ENCODE measurements around the gene FAM184B. TPM values are rescaled to one million over a fixed set of nuclear protein-coding genes. Genes with fewer than 3 reads are reported as not detected.
A peak's percentile ranks its signal among the peaks of the same experiment; 100 is the strongest.

The FAM184B gene
- total and polyA plus RNA-seq, 4 experiments from 2014 or later: not detected

DNA sequence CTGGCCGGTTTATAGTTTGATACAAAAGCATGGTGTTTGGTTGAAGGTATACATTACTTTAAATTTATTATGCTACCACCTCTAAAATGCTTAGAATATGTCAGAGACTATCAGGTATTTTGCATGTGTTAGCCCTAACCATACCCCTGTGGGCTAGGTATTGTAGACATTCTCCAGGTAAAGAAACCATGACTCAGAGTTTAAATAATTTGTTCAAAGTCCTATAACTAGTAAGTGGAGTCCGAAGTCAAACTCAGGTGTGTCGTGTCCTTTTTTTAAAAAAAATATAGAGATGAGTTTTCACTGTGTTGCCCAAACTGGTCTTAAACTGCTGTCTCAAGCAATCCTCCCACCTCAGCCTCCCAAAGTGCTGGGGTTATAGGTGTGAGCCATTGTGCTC, 192.1 kb downstream of the FAM184B start:
- no peaks in the 10 kb centered on the region for H3K4me1 ChIP-seq (ENCODE audit: insufficient read depth, low read length)
- H3K9me3 Mint-ChIP-seq: peaks cover 0 to 3% (median 0%) of the 10 kb centered on the region in 8 donors
- POLR2A ChIA-PET (ENCODE audit: partially characterized antibody): no interaction called here
- no peaks in the 10 kb centered on the region for H3K27me3 ChIP-seq (ENCODE audit: insufficient read depth, low read length)
- DNase-seq: no peak
- peaks cover 33% of the 10 kb centered on the region for H3K36me3 ChIP-seq (ENCODE audit: insufficient read depth, low read length)
- no peak overlapping the region for H3K4me3 ChIP-seq (ENCODE audit: low read length in 2 of 2)
- no peak overlapping the region for H3K27ac ChIP-seq (ENCODE audit: low read depth, low read length)
- no peaks in the 10 kb centered on the region for H3K9me3 ChIP-seq (ENCODE audit: control insufficient read depth in 1 of 2, low read length in 2 of 2)
- no peaks in the 10 kb centered on the region for H3K27me3 Mint-ChIP-seq
- CTCF ChIA-PET (ENCODE audit: partially characterized antibody): no interaction called here
- no peak overlapping the region for H3K27ac Mint-ChIP-seq
- intact Hi-C loops (cut with micrococcal nuclease): no loop called here
- H3K36me3 Mint-ChIP-seq: peaks cover 52 to 73% of the 10 kb centered on the region in 2 donors
- H3K4me3 Mint-ChIP-seq: no peak overlapping the region
- H3K4me1 Mint-ChIP-seq: peaks cover 0 to 9% (median 8%) of the 10 kb centered on the region in 4 donors

DNA sequence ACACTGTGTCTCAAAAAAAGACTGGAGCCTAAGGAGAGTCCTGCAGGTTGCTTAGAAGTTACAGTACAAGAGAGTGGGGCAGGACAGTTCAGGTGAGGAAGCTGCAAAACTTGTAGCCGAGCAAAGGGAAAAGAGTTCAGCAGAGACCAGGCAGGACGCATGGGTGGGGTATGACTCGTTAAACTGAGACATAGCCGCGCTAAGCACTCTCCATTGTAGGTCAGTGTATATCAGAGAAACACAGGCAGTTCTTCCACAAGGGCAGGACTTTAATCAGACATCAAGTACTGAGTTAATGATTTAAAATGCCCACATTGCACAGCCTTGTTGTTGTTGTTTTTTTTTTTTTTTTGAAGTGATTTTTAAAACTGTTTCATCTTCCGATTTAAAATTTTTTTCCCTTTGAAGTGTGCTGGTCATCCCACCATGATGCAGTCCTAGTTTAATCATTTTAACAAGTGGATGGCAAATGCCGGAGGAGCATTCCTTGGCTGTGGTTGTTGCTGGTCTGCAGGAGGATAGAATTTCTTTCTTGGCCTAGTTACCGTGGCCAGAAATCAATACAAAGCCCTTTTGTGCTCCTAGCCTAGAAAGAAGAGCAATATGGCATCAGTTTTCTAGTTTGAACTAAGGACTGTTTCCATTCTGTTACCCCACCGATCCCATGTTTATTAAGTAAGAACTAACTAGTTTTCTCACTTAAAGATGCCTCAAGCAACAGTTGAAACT, 194.2 kb downstream of the FAM184B start:
- Mint-ChIP-seq H3K27me3 (no peaks in the 10 kb centered on the region), H3K4me3 (no peak overlapping the region), H3K4me1 (peaks cover 0 to 9% (median 6%) of the 10 kb centered on the region in 4 donors), H3K27ac (no peak overlapping the region), H3K36me3 (peaks cover 45 to 78% of the 10 kb centered on the region in 2 donors), H3K9me3 (peaks cover 0 to 3% (median 0%) of the 10 kb centered on the region in 8 donors)
- no peaks in the 10 kb centered on the region for H3K4me1 ChIP-seq (ENCODE audit: insufficient read depth, low read length)
- intact Hi-C loops (cut with micrococcal nuclease): no loop called here
- no peak overlapping the region for H3K27ac ChIP-seq (ENCODE audit: low read depth, low read length)
- peaks cover 52% of the 10 kb centered on the region for H3K36me3 ChIP-seq (ENCODE audit: insufficient read depth, low read length)
- ChIA-PET CTCF (ENCODE audit: partially characterized antibody) (interaction anchor here (0.8 kb wide), 1 partner anchor 8 kb away, joined by 3 read pairs; no protein-coding TSS in a partner anchor), POLR2A (ENCODE audit: partially characterized antibody) (interaction anchor here (1.3 kb wide), 1 partner anchor 9 kb away, joined by 3 read pairs; no protein-coding TSS in a partner anchor)
- no peak for DNase-seq
- no peaks in the 10 kb centered on the region for H3K9me3 ChIP-seq (ENCODE audit: control insufficient read depth in 1 of 2, low read length in 2 of 2)
- H3K27me3 ChIP-seq (ENCODE audit: insufficient read depth, low read length): no peaks in the 10 kb centered on the region
- H3K4me3 ChIP-seq (ENCODE audit: low read length in 2 of 2): no peak overlapping the region

DNA sequence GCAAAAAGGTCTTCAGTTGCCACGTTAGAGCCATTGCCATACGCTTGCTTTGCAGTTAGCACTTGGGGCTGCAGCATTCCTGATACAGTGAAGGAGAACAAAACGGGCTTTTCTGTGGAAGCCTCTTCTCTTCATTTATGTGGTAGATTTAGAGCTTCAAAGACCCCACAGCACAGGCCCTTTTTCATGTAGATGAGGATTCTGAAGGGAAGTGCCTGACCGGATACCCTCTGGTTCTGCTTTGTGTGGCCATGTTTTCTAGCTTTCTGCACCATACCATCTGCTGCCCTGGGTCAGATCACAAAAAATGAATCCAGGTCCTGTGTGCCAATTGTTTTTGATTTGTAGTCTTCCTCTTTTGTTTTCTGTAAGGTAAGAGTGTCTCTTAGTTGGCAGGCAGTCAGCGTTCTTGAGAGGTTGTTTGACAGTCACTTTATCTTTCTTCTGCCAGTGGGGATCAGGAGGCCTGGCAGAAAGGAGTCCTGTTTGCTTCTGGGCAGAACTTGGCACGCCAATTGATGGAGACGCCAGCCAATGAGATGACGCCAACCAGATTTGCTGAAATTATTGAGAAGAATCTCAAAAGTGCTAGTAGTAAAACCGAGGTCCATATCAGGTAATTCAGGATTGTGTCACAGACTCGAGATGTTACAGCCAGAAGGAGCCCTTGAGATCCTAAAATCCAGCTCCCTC, 196.8 kb downstream of the FAM184B start:
- peaks cover 0 to 3% (median under 1%) of the 10 kb centered on the region in 4 donors for H3K4me1 Mint-ChIP-seq

DNA sequence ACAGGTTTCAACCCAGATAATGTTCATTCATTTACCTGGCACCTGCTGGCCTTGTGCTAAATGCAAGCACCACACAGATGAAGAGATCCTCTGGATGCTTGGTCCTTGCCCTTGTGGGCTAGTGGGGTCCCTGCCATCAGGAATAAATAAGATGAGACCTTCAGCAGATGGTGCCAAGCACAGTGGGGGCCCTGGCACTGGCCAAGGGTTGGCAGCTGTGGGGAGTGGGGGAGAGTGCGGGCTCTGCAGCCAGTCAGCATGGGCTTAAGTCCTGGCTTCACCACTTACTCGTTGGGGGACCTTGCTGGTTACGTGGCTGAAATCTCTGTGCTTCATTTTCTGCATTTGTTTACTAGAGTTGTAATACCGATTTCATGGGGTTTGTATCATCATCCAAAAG, 197.5 kb downstream of the FAM184B start:
- no peaks in the 10 kb centered on the region for H3K27me3 Mint-ChIP-seq
- peaks cover 42 to 81% of the 10 kb centered on the region in 2 donors for H3K36me3 Mint-ChIP-seq
- Histone ChIP-seq H3K4me1 (ENCODE audit: insufficient read depth, low read length) (peaks cover 5% of the 10 kb centered on the region), H3K4me3 (ENCODE audit: low read length in 2 of 2) (no peak overlapping the region), H3K9me3 (ENCODE audit: control insufficient read depth in 1 of 2, low read length in 2 of 2) (no peaks in the 10 kb centered on the region), H3K27ac (ENCODE audit: low read depth, low read length) (no peak overlapping the region), H3K36me3 (ENCODE audit: insufficient read depth, low read length) (peaks cover 51% of the 10 kb centered on the region), H3K27me3 (ENCODE audit: insufficient read depth, low read length) (no peaks in the 10 kb centered on the region)
- ChIA-PET CTCF (ENCODE audit: partially characterized antibody) (interaction anchor here (1.0 kb wide), 1 partner anchor 35 kb away, joined by 3 read pairs; no protein-coding TSS in a partner anchor), POLR2A (ENCODE audit: partially characterized antibody) (interaction anchor here (0.9 to 2.2 kb wide), 2 partner anchors 15 to 30 kb away, joined by 3 to 9 read pairs; partner anchors contain the start of gene MED28)
- H3K4me3 Mint-ChIP-seq: no peak overlapping the region
- intact Hi-C loops (cut with micrococcal nuclease): no loop called here
- no peak for DNase-seq
- peaks cover 0 to 3% (median 0%) of the 10 kb centered on the region in 8 donors for H3K9me3 Mint-ChIP-seq
- H3K27ac Mint-ChIP-seq: no peak overlapping the region
- H3K4me1 Mint-ChIP-seq: peaks cover 2 to 10% (median 7%) of the 10 kb centered on the region in 4 donors

More for the DNA sequence above, 196.8 kb downstream of the FAM184B start:
- peaks cover 47 to 86% of the 10 kb centered on the region in 2 donors for H3K36me3 Mint-ChIP-seq
- no peak overlapping the region for H3K4me3 Mint-ChIP-seq
- no peak for DNase-seq
- ChIA-PET POLR2A (ENCODE audit: partially characterized antibody) (no interaction called here), CTCF (ENCODE audit: partially characterized antibody) (interaction anchor here (1.0 kb wide), 1 partner anchor 36 kb away, joined by 3 read pairs; no protein-coding TSS in a partner anchor)
- peaks cover 0 to 3% (median 0%) of the 10 kb centered on the region in 8 donors for H3K9me3 Mint-ChIP-seq
- intact Hi-C loops (cut with micrococcal nuclease): no loop called here
- Histone ChIP-seq H3K4me3 (ENCODE audit: low read length in 2 of 2) (no peak overlapping the region), H3K27ac (ENCODE audit: low read depth, low read length) (no peak overlapping the region), H3K27me3 (ENCODE audit: insufficient read depth, low read length) (no peaks in the 10 kb centered on the region), H3K36me3 (ENCODE audit: insufficient read depth, low read length) (peaks cover 57% of the 10 kb centered on the region), H3K9me3 (ENCODE audit: control insufficient read depth in 1 of 2, low read length in 2 of 2) (no peaks in the 10 kb centered on the region), H3K4me1 (ENCODE audit: insufficient read depth, low read length) (no peaks in the 10 kb centered on the region)
- peak overlapping the region in 2 of 7 donors; percentile 66 for H3K27ac Mint-ChIP-seq
- H3K27me3 Mint-ChIP-seq: no peaks in the 10 kb centered on the region

DNA sequence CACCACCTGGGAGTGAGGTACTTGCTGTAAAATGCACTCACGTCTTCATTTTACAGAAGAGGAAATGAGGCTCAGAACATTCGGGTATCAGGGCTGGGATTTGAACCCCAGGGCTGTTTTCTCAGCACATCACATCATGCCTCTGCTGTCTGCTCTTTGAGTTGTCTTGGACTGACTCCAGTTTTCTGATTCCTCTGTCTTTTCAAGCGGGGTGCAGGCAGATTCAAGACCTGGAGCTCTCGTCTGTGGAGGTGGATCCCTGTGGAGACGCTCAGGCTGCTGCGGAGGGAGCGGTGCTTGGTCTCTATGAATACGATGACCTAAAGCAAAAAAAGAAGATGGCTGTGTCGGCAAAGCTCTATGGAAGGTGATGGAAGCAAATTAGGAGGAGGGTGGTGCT, 198.1 kb downstream of the FAM184B start:
- peaks cover 38 to 81% of the 10 kb centered on the region in 2 donors for H3K36me3 Mint-ChIP-seq
- POLR2A ChIA-PET (ENCODE audit: partially characterized antibody): interaction anchor here (0.9 to 2.2 kb wide), 2 partner anchors 15 to 31 kb away, joined by 3 to 9 read pairs; partner anchors contain the start of gene MED28
- H3K36me3 ChIP-seq (ENCODE audit: insufficient read depth, low read length): peaks cover 47% of the 10 kb centered on the region
- H3K4me1 Mint-ChIP-seq: peaks cover 7 to 17% (median 13%) of the 10 kb centered on the region in 4 donors
- no peaks in the 10 kb centered on the region for H3K27me3 ChIP-seq (ENCODE audit: insufficient read depth, low read length)
- no peak overlapping the region for H3K4me3 ChIP-seq (ENCODE audit: low read length in 2 of 2)
- H3K4me3 Mint-ChIP-seq: no peak overlapping the region
- intact Hi-C loops (cut with micrococcal nuclease): no loop called here
- H3K9me3 ChIP-seq (ENCODE audit: control insufficient read depth in 1 of 2, low read length in 2 of 2): no peaks in the 10 kb centered on the region
- peaks cover 12% of the 10 kb centered on the region for H3K4me1 ChIP-seq (ENCODE audit: insufficient read depth, low read length)
- H3K9me3 Mint-ChIP-seq: peaks cover 0 to 3% (median 0%) of the 10 kb centered on the region in 8 donors
- H3K27ac Mint-ChIP-seq: no peak overlapping the region
- H3K27ac ChIP-seq (ENCODE audit: low read depth, low read length): no peak overlapping the region
- CTCF ChIA-PET (ENCODE audit: partially characterized antibody): interaction anchor here (1.0 kb wide), 1 partner anchor 34 kb away, joined by 3 read pairs; no protein-coding TSS in a partner anchor
- H3K27me3 Mint-ChIP-seq: no peaks in the 10 kb centered on the region
- DNase-seq: no peak

DNA sequence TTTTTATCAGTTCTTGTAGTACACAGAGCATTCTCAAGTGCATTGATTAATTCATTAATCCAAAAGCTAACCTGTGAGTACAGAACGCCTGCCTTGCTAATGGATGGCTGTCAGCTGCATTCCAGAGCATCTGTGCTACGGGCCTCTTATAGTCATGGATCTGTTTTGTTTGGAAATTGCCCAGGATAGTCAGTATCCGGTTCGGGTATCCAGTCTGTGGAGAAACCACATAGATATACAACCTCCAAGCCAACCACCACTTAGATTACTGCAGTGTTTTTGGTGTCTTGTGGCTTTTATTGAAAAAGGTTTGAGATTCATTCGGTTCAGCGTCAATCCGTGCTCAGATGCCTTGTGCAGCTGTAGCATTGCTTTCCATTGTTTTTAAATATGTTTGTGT, 200.5 kb downstream of the FAM184B start:
- POLR2A ChIA-PET (ENCODE audit: partially characterized antibody): no interaction called here
- Histone ChIP-seq H3K27me3 (ENCODE audit: insufficient read depth, low read length) (no peaks in the 10 kb centered on the region), H3K36me3 (ENCODE audit: insufficient read depth, low read length) (peaks cover 41% of the 10 kb centered on the region), H3K27ac (ENCODE audit: low read depth, low read length) (no peak overlapping the region), H3K9me3 (ENCODE audit: control insufficient read depth in 1 of 2, low read length in 2 of 2) (no peaks in the 10 kb centered on the region), H3K4me3 (ENCODE audit: low read length in 2 of 2) (no peak overlapping the region), H3K4me1 (ENCODE audit: insufficient read depth, low read length) (peaks cover 23% of the 10 kb centered on the region)
- H3K36me3 Mint-ChIP-seq: peaks cover 26 to 76% of the 10 kb centered on the region in 2 donors
- DNase-seq: no peak
- CTCF ChIA-PET (ENCODE audit: partially characterized antibody): no interaction called here
- no peak overlapping the region for H3K4me3 Mint-ChIP-seq
- peaks cover 13 to 30% (median 23%) of the 10 kb centered on the region in 4 donors for H3K4me1 Mint-ChIP-seq
- peak overlapping the region in 3 of 7 donors; percentile 30 to 48 (median 35) for H3K27ac Mint-ChIP-seq
- H3K27me3 Mint-ChIP-seq: no peaks in the 10 kb centered on the region
- intact Hi-C loops (cut with micrococcal nuclease): no loop called here
- peaks cover 0 to 6% (median 0%) of the 10 kb centered on the region in 8 donors for H3K9me3 Mint-ChIP-seq
